GM18505 (cell line): ENCODE data around the gene CDKN3.
"Not testable (repeated sequence)": the region's sequence is repeated elsewhere in the genome, so short reads cannot be mapped to it uniquely, and the experiment has no call there.

ENCODE experiments used
- ATAC-seq: cut with Tn5 transposase; IDR thresholded peaks from one replicate; pipeline ENCODE4 v1.9.1; 2021; ENCODE audit not compliant: unreplicated experiment
- POLR2A ChIP-seq: IDR thresholded peaks from 4 replicates; pipeline ENCODE4 v1.6.1; 2011; ENCODE audit warnings: borderline replicate concordance; ENCODE audit not compliant: insufficient read depth, insufficient read length; ENCODE audit errors: extremely low read depth

The CDKN3 gene

DNA sequence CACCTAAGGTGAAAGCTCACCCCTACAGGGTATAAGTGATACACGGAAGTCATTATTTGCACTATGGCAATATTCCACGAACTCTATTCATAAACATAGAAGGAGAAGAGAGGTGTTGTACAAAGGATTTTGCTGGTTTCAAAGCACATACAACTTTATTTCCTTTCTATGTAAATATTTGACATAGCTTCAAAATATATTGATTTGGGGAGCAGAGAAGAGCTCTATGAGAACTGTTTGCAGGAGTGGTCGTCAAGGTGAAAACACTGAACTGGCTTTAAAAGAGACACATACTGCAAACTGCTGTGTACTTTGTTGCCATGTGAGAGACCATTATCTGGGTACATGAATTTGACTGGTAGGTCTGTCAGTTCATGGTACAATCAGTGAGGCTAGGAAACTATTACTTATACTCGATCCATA is 27.7 kb downstream of the CDKN3 start:
- ATAC-seq: no peak
- no peak for TF ChIP-seq POLR2A

DNA sequence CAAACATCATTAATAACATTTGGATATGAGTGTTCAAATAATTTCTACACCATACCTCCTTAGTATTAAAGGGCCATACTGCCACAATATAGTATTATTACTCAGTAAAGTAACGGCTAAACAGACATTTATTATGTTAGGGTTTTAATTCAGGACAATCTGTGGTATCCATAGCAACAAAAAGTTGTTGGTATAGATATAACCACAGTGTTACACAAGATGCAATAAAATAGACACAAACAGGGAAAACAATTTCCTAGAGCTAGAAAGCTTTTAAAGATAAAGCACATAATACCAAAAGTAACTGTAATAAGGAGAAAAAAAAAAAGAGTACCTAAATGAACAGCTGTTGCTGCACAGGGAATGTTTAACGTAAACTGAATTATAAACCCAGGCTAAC is 28.3 kb downstream of the CDKN3 start:
- ATAC-seq: no peak
- TF ChIP-seq POLR2A: no peak

DNA sequence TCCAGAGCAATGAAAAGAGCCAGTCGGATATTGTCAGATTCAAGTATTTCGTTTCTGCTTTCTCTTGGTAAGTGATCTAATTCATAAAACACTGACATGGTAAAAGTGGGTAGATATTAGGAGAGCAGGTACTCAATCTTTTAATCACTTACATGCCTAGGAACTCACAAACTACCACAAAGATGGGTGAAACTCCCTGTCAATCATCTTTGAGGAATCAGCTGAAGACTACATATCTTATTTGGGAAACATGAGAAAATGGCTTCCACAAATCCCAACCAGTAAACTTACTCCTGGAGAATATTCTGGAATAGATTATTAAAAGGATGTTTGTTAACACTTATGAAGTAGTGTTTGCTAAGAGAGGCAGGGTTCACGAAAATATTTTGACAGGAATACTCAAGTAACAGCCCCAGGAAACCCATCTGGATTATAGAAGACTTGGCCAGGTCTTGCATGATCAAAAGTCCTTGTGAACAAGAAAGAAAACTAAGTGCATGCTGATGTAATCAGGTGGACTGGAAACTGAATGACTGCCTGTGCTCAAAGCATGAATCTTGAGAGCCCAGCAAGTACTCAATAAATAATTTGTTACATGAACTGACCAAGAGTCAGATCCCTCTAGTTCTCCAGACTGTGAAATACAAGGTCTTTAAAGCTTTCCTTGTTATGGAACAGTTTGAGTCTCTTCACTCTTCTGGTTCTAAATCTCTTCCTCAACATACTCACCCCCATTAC is 28.9 kb downstream of the CDKN3 start:
- no peak for ATAC-seq
- no peak for TF ChIP-seq POLR2A

DNA sequence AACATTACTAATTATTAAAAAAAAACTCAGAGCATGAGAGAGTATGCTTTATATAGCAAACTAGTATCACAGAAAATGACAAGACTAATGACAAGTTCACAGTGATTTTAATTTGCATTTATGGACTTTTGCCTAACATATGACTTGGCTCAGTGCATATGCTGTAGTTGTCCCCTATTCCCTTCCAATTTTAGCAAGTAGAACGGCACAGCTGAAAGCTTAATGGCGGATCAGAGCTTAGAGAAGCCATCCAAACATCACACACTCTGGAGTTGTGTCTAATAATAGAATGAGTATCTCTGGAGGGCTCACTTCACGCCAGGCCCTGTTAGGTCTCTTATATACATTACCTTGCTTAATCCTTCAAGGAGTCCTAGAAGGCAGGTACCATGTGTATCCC is 31.1 kb downstream of the CDKN3 start:
- ATAC-seq: no peak

DNA sequence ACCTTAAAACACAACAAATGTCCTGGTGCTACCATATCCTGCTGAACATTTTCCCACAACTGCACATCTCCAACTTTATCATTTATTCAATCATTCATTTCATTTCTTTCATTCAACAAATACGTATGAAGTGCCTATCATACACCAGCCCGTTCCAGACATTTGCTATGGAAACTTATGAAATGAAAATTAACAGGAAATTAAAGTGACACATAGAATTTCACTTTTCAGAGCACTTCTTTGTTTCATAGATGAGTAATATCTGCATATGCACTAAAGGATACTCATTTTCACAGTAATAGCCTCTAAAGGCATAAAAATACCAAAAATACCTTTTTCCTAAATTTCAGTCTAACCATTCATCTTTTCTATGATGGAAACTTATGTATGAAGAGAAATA is 31.7 kb downstream of the CDKN3 start:
- no peak for ATAC-seq
- no peak for TF ChIP-seq POLR2A

More for the DNA sequence above, 31.1 kb downstream of the CDKN3 start:
- TF ChIP-seq POLR2A: no peak

DNA sequence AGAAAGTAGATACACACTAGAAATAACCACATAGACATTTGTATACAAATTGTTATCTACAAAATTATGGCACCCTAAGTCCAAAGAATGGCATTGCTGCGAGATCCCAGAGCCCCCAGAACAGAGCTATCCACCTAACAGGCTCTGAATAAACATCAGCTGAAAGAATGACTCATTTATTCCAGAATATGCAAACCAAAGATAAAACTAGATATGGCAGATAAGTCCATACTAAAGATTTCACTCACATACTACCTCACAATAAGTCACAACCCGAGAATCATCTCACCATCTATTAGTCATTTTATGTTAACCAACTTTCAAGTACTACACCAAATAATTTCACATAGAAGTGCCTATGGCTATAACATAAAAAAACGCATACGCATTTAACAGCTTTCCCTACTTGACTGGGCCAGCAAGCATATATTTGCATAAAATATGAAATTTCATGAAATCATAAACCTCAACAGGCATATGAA is 38.7 kb downstream of the CDKN3 start:
- peak; percentile 41 for ATAC-seq
- TF ChIP-seq POLR2A: no peak

DNA sequence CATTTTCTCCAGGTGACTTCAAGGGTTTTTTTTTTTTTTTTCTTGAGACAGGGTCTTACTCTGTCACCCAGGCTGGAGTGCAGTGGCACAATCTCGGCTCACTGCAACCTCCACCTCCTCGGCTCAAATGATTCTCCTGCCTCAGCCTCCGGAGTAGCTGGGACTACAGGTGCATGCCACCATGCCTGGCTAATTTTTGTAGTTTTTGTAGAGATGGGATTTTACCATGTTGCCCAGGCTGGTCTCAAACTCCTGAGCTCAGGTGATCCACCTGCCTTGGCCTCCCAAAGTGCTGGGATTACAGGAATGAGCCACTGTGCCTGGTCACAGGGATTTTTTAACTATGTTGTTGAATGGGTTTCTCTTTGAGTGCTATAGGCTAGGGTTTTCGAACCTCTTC is 41.1 kb downstream of the CDKN3 start:
- not testable (repeated sequence) for ATAC-seq

DNA sequence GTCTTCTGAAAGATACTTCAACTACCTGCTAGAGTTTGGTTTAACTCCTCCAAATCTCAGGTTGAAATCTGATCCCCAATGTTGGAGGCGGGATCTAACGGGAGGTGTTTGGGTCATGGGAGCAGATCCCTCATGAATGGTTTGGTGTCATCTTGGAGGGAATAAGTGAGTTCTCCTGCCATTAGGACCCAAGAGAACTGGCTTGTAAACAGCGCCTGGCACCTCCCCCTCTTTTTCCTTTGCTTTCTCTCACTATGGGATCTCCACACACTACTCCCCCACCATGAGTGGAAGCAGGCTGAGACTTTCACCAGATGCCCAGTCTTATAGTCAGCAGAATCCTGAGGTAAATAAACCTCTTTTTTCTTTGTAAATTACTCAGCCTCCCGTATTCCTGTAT is 41.9 kb downstream of the CDKN3 start:
- TF ChIP-seq POLR2A: no peak
- ATAC-seq: no peak

DNA sequence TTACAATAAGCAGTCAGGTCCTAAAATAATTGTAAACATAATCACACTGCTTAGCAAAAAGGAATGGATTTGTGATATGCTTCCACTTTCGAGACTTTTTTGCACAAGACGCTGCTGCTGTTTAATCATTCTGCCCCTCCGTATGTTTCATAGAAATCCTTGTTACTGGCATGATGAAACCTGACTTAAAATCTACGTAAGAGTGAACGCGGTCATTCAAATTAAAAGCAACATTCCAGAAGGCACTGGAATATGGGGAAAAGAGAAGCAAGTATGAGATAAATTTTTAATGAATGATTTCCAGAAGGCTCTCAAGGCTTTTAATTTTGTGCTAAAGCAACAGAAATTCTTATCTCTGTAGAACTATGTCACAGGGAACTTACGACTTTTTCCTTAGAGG is 43.2 kb downstream of the CDKN3 start:
- ATAC-seq: no peak
- TF ChIP-seq POLR2A: no peak

DNA sequence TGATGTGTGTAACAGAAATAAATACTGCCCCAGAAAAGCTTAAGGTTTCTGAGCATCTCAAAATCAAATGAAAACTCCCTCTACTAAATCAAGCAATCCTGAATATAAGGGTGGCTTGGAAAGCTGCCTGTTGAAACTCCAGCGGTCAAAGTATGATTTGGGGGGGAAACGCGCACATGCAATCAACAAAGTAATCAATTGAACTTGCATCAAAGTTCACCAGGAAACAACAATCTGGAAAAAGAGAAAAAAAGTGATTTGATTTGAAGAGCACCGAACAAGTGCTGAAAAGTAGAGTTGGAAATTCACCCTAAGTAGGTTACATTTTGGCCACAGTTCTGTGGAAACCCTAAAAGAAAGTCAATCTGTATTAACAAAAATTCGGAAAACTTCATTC is 43.7 kb downstream of the CDKN3 start:
- ATAC-seq: no peak
- no peak for TF ChIP-seq POLR2A

DNA sequence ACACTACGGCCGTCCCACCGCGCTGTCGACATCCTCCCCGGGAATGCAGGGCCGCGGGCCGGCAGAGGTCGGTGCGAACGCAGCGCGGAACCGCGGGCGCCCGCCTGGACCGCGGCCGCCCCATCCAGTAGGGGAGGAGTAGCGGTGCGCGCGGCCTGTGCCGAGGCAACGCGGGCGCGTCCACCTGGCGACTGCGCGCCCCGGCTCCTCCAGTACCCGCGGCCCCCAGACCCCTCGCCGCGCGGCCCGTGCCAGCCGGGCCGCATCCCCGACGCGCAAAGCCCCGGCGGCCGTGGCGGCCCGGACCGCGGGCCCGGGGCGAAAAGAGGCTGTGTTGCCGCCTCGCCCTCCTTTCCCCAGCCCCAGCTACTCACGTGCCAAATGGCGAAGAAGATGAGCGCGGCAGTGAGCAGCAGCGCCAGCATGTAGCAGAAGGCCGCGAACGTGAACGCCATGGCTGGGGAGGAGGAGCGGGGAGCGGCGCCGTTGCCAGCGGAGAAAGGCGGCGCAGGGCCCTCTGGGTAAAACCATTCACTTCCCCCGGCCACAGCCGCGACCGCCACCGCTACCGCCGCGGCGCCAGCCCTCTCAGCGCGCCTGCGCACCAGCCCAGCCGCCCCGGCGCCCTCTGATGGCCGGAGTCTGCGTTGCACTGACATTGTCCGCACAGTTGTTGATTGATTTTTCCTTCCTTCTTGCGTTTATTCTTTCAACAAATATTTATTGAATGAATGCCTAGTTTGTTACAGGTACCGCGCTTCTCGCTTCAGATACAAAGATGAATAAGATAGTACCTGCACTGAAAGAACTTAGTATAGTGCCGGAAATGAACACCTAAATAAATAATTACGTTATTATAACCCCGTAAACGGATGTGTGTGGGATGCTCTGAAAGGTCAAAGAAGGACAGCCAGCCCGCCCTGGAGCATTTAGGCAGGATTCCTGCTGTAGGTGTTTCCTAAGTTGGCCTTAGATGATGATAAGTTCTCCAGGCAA is 44.4 kb downstream of the CDKN3 start, which contains the start of gene CNIH1:
TSS of gene CNIH1 (minus strand) at position 502 of the 996 bp plus-strand sequence. CDS start at position 455, 47 bp downstream.
- ATAC-seq: peak; percentile 95
- peak; percentile 89 for TF ChIP-seq POLR2A

DNA sequence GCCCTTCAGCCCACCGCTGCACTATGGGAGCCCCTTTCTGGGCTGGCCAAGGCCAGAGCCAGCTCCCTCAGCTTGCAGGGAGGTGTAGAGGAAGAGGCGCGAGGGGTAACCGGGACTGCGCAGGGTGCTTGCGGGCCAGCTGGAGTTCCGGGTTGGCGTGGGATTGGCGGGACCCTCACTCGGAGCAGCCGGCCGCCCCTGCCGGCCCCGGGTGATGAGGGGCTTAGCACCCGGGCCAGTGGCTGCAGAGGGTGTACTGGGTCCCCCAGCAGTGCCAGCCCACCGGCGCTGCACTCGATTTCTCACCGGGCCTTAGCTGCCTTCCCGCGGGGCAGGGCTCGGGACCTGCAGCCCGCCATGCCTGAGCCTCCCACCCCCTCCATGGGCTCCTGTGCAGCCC is 46.2 kb downstream of the CDKN3 start:
- not testable (repeated sequence) for ATAC-seq

DNA sequence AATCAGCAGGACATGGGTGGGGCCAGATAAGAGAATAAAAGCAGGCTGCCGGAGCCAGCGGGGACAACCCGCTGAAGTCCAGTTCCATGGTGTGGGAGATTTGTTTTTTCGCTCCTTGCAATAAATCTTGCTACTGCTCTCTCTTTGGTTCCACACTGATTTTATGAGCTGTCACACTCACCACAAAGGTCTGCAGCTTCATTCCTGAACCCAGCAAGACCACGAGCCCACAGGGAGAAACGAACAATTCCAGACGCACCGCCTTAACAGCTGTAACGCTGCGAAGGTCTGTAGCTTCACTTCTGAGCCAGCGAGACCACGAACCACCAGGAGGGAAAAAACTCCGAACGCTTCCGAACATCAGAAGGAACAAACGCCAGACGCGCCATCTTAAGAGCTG is 47.2 kb downstream of the CDKN3 start:
- no peak for ATAC-seq
- TF ChIP-seq POLR2A: no peak

DNA sequence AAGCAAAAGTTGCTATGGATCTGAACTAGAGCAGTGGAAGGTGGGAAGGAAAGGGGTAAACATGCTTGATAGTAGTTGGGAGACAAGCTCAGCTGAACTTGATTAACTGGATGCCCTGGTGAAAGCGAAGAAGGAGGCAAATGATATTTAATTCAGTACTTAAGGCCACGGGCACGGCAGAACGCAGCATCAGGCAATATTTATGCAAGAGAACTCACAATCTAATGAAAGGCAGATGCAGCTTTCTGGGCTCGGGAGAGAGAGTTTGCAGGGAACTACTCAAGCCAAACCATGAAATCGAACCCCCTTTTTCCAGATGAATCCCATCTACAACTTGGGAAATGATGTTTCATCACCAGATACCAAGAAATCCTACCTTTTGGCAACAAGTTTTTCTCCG is 47.9 kb downstream of the CDKN3 start:
- ATAC-seq: no peak
- TF ChIP-seq POLR2A: no peak
